Loucy (cell line): ENCODE results near the gene SLC4A5.

ENCODE experiments used
- H2AFZ ChIP-seq: fragments of 200-600 bp; sonication (generic); 2 replicates; pipeline ENCODE4 v1.6.0; 2016; ENCODE audit warnings: antibody characterized with exemption, mild to moderate bottlenecking, low read length, moderate library complexity
- H3F3A ChIP-seq: fragments of 200-600 bp; 2 replicates; pipeline ENCODE4 v1.6.0; 2016; ENCODE audit warnings: antibody characterized with exemption, low read depth, mild to moderate bottlenecking
- H3K27me3 ChIP-seq: fragments of 200-600 bp; sonication (generic); 2 replicates; pipeline ENCODE4 v1.6.1; 2014; ENCODE audit warnings: low read length, mild to moderate bottlenecking; ENCODE audit not compliant: insufficient read depth, poor library complexity, severe bottlenecking
- H3K36me3 ChIP-seq: fragments of 200-600 bp; sonication (generic); 2 replicates; pipeline ENCODE4 v1.6.1; 2016; ENCODE audit warnings: low read length; ENCODE audit not compliant: insufficient read depth
- H3K4me1 ChIP-seq: fragments of 200-600 bp; sonication (generic); 2 replicates; pipeline ENCODE4 v1.5.1; 2014; ENCODE audit warnings: low read length, mild to moderate bottlenecking; ENCODE audit not compliant: insufficient read depth, poor library complexity, severe bottlenecking
- H3K4me2 ChIP-seq: fragments of 200-600 bp; sonication (generic); 2 replicates; pipeline ENCODE4 v1.6.0; 2014; ENCODE audit warnings: antibody characterized with exemption, low read length, low read depth, mild to moderate bottlenecking; ENCODE audit not compliant: poor library complexity, severe bottlenecking
- H3K4me3 ChIP-seq: fragments of 200-600 bp; sonication (generic); 2 replicates; pipeline ENCODE4 v1.5.1; 2014; ENCODE audit warnings: low read length, mild to moderate bottlenecking, mixed read lengths; ENCODE audit not compliant: poor library complexity, severe bottlenecking
- H3K79me2 ChIP-seq: fragments of 200-600 bp; sonication (generic); 2 replicates; pipeline ENCODE4 v1.6.1; 2014; ENCODE audit warnings: low read length; ENCODE audit not compliant: insufficient read depth
- H3K9ac ChIP-seq: fragments of 200-600 bp; sonication (generic); 2 replicates; pipeline ENCODE4 v1.6.0; 2014; ENCODE audit warnings: mild to moderate bottlenecking, low read depth, low read length, moderate library complexity; ENCODE audit not compliant: poor library complexity, severe bottlenecking
- H3K9me2 ChIP-seq: fragments of 200-600 bp; sonication (generic); replicated peaks from 2 replicates; pipeline ENCODE4 v1.6.1; 2016; ENCODE audit warnings: low read depth, low read length, mixed read lengths
- H3K9me3 ChIP-seq: fragments of 200-600 bp; sonication (generic); 2 replicates; pipeline ENCODE4 v1.6.1; 2014; ENCODE audit warnings: mild to moderate bottlenecking, antibody characterized with exemption, low read length, low read depth; ENCODE audit not compliant: insufficient read depth
- H4K20me1 ChIP-seq: fragments of 200-600 bp; sonication (generic); 2 replicates; pipeline ENCODE4 v1.6.0; 2014; ENCODE audit warnings: antibody characterized with exemption, low read length, mild to moderate bottlenecking; ENCODE audit not compliant: insufficient read depth, poor library complexity, severe bottlenecking
- EZH2phosphoT487 ChIP-seq: fragments of 200-600 bp; IDR thresholded peaks from 2 replicates; pipeline ENCODE4 v1.6.1; 2018; ENCODE audit warnings: antibody characterized with exemption, mild to moderate bottlenecking, moderate library complexity, borderline replicate concordance
- TF ChIP-seq, protein P1 (sequence below): fragments of 200-600 bp; sonication (generic); conservative IDR thresholded peaks from 2 replicates; pipeline ENCODE4 v1.5.1; 2014; ENCODE audit warnings: mild to moderate bottlenecking, antibody characterized with exemption, low read length

SLC4A5 gene

DNA sequence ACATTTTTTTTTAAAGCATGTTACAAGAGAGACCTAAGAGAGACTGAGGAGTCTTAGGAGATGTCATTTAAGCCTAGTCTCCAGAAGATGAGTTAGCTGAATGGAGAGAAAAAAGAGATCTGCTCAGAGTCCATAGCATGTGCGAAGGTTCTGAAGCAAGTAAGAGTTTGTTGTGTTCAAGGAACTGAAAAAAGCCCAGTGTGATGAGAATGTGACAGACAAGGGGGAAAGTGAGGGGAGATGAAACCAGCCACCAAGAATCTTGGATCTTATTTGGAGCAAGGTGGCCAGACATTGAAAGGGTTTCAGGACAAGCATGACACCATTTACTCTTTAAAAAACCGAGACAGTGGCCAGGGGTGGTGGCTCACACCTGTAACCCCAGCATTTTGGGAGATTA lies 159.3 kb downstream of the SLC4A5 start:
- no peak for TF ChIP-seq EZH2phosphoT487
- TF ChIP-seq, protein P1, sequence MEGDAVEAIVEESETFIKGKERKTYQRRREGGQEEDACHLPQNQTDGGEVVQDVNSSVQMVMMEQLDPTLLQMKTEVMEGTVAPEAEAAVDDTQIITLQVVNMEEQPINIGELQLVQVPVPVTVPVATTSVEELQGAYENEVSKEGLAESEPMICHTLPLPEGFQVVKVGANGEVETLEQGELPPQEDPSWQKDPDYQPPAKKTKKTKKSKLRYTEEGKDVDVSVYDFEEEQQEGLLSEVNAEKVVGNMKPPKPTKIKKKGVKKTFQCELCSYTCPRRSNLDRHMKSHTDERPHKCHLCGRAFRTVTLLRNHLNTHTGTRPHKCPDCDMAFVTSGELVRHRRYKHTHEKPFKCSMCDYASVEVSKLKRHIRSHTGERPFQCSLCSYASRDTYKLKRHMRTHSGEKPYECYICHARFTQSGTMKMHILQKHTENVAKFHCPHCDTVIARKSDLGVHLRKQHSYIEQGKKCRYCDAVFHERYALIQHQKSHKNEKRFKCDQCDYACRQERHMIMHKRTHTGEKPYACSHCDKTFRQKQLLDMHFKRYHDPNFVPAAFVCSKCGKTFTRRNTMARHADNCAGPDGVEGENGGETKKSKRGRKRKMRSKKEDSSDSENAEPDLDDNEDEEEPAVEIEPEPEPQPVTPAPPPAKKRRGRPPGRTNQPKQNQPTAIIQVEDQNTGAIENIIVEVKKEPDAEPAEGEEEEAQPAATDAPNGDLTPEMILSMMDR: no peak
- Histone ChIP-seq H3K9me2 (no peaks in the 10 kb centered on the region), H3K79me2 (no peaks in the 10 kb centered on the region), H2AFZ (no peak overlapping the region), H3K4me1 (peaks cover 3% of the 10 kb centered on the region), H3F3A (no peaks in the 10 kb centered on the region), H3K36me3 (no peaks in the 10 kb centered on the region), H3K4me3 (no peak overlapping the region), H3K4me2 (no peak overlapping the region), H3K9ac (no peak overlapping the region), H3K27me3 (no peaks in the 10 kb centered on the region), H4K20me1 (no peaks in the 10 kb centered on the region), H3K9me3 (no peaks in the 10 kb centered on the region)

DNA sequence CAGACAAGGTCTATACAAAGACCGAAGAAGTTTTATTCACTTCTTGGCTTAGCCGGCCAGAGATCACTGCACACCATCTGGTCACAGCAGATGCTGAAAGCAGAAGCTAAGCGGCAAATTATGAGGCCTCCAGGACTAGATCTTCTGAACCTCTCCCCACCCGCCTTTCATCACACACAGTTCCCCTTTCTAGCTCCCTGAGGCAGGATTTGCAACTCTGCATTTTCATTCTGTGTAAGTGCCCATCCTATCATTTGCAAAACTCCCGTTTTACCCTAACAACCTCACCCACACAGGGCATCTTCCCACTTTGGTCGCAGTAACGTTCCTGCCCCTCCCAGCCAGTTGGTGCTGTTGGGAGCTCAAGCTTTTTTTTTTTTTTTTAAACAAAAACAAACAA lies 161.5 kb downstream of the SLC4A5 start:
- Histone ChIP-seq H2AFZ (peak overlapping the region; percentile 52; the same call in 1 of the 2 replicates), H3K9me2 (no peaks in the 10 kb centered on the region), H3K27me3 (no peaks in the 10 kb centered on the region), H3K9ac (no peak overlapping the region), H3K4me3 (no peak overlapping the region), H4K20me1 (peaks cover 18% of the 10 kb centered on the region), H3K9me3 (no peaks in the 10 kb centered on the region), H3K4me1 (peaks cover 13% of the 10 kb centered on the region), H3F3A (no peaks in the 10 kb centered on the region), H3K4me2 (no peak overlapping the region), H3K36me3 (no peaks in the 10 kb centered on the region), H3K79me2 (peaks cover 18% of the 10 kb centered on the region)
- TF ChIP-seq, protein P1: no peak
- TF ChIP-seq EZH2phosphoT487: no peak

DNA sequence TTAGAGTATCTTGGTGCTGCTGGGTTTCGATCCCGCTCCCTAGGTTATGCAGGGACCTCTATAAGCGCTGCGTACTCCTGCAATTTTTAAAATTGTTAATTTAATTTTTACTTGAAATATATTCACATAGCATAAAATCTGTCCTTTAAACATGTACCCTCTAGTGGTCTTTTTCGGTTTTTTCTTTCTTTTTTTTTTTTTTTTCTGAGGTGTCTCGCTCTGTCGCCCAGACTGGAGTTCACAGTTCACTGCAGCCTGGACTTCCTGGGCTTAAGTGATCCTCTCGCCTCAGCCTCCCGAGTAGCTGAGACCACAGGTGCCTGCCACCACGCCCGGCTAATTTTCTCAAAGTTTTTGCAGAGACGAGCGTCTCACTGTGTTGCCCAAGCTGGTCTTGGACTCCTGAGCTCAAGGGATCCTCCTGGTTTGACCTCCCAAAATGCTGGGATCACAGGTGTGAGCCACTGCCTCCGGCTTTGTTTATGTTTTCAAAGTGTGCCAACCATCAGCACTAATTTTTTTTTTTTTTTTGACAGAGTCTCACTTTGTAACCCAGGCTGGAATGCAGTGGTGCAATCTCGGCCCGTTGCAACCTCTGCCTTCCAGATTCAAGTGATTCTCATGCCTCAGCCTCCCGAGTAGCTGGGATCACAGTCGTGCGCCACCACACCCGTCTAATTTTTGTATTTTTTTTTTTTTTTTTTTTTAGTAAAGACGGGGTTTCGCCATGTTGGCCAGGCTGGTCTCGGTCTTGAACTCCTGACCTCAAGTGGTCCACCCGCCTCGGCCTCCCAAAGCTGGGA lies 164.0 kb downstream of the SLC4A5 start:
- H3K4me3 ChIP-seq: peak overlapping the region; percentile 92
- peak overlapping the region; percentile 28; the same call in 1 of the 2 replicates for H2AFZ ChIP-seq
- no peak for TF ChIP-seq EZH2phosphoT487
- TF ChIP-seq, protein P1: peak; percentile 54

More for the DNA sequence above, 164.0 kb downstream of the SLC4A5 start:
- Histone ChIP-seq H3K9me2 (no peaks in the 10 kb centered on the region), H3K27me3 (no peaks in the 10 kb centered on the region), H4K20me1 (peaks cover 37% of the 10 kb centered on the region), H3K9me3 (0 out of 2 replicates have a peak, but pooled peaks cover 6% of the 10 kb centered on the region), H3K4me2 (peak overlapping the region; percentile 74), H3K9ac (peak overlapping the region; percentile 89), H3K36me3 (no peaks in the 10 kb centered on the region), H3F3A (no peaks in the 10 kb centered on the region), H3K79me2 (peaks cover 43% of the 10 kb centered on the region), H3K4me1 (peaks cover 27% of the 10 kb centered on the region)
